Superior temporal gyrus (tissue), 1 donor: ENCODE results near the gene MTCL1.
A peak's percentile ranks its signal among the peaks of the same experiment; 100 is the strongest.

ENCODE experiments used
- DNase-seq: peaks from one replicate; pipeline ENCODE4 v3.0.0-alpha.2; 2016; ENCODE audit errors: extremely low spot score

The MTCL1 gene

DNA sequence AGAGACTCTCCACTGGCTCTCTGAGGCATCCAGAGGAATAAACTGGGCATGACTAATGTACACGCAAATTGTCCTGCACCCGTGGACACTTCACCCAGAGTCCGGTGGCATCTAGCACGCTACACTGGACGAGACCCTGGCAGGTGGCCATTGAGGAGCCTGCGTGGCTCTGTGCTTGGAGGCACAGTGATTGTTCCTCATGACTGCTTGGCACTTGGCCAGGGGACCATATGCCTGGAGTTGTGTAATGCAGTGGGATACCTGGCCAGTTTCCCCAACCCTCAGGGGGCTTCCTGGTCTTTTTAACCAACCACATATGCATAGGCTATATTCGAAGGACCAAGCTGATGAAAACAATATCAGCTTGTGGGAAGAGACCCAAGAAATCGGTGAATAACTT lies 66.6 kb downstream of the MTCL1 start:
- no peak for DNase-seq

DNA sequence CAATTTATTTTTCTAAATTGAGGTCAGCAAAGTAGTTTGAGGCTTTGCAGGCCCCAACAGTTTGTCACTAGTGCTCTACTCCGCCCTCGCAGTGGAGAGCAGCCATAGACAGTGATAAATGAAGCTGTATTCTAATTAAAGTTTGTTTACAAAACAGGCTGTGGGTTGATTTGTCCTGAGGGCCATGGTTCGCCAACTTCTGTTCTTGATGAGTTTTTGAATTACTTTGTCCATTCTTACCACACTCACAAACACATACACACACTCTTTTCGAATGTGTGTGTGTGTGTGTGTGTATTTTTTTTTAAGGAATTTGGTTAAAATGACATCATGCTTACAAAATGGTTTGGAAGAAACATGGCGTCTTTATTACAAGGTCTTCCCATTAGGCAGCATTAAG lies 68.6 kb downstream of the MTCL1 start:
- no peak for DNase-seq

DNA sequence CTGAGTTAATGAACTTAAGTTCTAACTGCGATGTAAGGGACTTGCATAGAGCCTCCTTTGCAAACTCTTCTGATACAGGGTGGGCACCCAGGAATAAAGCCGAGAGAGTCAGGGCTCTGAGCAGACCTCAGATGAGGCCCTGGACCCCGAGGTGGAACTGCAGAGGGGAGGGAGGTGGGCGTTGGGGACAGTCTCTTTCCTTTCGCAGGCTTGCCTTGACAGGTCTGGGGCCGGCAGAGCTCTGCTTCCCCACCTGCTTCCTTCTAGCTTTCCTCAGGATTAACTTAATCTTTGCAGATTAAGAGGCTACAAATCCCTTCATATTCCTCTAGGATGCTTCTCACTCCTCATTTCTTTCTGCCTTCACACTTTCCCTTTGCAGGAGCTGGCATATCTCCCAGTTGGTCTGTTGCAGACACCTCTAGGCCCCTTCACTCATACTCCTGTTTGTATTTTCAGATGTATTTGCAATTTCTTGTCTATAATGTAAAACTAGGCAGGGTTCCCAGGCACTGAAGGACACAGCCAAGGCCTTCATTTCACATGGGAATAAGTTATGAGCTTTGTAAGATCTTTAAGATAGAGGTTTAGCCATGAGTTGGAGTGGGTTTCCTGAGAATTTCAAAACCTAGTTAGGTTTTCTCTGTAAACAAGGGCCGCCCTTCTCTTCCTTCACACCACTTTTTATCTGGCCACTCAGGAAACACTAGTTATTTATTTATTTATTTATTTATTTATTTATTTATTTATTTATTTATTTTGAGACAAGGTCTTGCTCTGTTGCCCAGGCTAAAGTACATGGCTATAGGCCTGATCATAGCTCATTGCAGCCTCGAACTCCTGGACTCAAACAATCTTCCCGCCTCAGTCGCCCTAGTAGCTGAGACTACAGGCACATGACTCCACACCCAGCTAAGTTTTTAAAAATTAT lies 70.9 kb downstream of the MTCL1 start:
- no peak for DNase-seq

DNA sequence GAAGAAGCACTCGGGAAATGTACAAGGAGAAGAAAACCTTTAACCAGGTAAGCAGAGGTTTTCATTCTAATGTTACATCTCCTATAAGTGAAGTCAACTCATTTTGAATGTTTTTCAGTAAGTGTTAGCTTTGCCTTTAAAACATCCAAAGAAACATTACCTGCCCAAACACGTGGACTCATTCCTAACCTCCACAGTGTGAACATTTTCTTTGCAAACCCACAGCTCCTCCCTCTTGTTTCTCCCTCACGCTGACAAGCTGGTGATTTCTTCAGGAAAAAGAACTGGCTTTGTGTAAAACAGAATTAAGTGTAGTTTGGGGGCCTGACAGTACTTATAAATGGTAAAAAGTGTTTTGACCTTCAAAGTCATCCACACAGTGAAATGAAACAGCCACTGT lies 72.5 kb downstream of the MTCL1 start:
- no peak for DNase-seq

DNA sequence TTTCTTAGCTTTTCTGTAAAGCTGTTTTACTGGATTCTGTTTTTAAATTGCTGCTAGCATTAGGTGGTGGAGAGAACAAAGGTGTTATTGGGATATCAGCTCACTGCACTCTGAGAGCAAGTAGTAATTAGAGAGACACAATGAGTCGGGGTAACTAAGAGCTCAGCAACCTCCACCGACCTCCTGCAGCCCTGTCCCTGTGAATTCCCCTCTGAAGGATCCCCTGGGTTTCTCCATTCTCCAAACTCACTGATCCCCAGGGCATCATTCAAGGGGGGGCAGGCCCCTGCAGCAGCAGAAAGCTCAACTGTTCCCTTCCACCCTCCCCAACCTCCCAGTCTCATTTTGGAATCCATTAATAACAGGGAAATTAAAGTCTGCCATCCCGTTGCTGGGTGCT lies 73.0 kb downstream of the MTCL1 start:
- no peak for DNase-seq

DNA sequence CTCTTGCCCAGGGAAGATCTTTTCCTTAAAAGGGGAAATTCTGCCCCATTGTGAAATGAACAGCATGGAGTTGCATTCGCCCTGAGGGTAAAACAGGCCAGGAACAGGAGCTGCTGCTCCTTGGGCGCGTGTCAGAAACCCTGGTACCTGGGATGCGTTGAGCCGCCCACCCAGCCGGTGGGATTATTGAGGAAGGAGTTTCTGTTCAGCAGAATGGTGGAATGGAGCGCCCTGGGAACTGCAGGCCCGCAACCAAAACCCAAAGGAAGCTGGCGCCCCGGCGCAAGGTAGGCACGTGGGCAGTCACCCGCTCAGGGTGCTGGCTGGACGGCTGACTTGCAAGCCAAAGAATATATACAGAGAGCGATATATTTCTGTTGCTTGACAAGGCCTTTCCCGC lies 73.5 kb downstream of the MTCL1 start:
- DNase-seq: no peak

DNA sequence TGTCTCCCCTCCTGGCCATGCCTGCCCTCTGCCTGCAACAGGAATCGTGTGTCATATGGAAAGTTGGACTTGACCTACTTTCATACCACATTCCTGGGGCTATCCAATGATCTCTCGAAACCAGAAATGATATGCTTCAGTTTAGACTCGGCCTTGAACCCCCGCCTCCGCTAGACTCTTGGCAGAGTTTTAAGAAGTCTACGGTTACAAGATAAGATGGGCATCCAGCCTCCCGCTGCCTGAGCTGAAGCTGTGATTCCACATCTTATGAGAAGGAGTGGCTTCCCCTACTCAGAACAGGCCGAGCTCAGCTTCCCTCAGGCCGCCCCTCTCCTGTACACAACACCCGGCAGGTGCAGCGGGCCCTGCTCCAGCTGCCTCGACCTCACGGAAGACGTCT lies 73.9 kb downstream of the MTCL1 start:
- DNase-seq: no peak

DNA sequence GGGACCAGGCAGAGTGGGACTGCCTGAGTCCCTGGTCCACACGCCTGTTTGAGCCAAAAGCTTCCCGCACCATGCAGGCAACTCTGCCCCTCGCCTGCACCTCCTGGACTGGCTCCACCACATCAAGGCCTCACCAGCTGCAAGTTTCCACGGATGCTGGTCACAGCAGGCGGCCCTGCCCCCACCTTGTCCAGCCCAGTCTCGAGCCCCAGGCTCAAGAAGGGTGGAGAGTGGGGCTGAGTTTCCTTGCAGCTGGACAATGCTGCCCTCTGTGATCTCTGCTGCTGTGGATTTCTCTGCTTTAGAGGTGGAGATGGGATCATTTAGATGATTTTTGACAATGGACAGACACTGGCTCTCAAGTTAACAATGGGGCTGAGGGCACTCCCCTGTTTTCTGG lies 74.9 kb downstream of the MTCL1 start:
- no peak for DNase-seq

DNA sequence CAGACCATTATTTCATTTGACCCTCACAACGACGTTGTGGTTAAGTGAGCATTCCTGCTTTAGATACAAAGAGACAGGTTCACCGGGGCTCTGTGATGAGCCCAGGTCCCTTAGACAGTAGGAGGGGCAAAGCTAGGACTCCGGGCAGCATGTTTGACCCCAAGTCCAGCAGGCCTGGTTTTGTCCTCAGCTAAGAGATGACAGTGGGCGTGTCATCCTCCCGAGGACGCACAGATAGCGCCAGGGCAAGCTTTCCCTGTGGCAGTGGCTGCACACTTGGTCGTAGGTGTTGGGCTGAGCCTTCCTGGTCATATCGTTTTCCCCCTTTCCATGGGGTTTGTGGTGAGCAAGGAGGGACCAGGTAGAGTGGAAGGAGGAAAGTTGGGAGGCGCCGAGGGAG lies 76.3 kb downstream of the MTCL1 start:
- no peak for DNase-seq

DNA sequence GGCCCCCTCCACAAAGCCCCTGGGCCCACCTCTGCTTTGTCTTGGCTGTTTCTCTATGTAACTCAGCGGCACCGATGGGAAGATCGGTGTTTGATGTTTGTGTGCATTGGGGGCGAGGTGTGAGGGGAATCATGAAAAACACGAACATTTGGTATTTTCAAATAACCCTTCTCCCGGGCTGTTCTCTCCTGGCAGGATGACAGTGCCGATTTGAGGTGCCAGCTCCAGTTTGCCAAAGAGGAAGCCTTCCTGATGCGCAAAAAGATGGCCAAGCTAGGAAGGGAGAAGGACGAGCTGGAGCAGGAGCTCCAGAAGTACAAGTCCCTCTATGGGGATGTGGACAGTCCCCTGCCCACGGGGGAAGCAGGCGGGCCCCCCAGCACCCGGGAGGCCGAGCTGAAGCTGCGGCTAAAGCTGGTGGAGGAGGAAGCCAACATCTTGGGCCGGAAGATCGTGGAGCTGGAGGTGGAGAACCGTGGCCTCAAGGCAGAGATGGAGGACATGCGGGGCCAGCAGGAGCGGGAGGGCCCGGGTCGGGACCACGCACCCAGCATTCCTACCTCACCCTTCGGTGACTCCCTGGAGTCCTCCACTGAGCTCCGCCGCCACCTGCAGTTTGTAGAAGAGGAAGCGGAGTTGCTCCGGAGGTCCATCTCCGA lies 78.1 kb downstream of the MTCL1 start:
- DNase-seq: no peak

DNA sequence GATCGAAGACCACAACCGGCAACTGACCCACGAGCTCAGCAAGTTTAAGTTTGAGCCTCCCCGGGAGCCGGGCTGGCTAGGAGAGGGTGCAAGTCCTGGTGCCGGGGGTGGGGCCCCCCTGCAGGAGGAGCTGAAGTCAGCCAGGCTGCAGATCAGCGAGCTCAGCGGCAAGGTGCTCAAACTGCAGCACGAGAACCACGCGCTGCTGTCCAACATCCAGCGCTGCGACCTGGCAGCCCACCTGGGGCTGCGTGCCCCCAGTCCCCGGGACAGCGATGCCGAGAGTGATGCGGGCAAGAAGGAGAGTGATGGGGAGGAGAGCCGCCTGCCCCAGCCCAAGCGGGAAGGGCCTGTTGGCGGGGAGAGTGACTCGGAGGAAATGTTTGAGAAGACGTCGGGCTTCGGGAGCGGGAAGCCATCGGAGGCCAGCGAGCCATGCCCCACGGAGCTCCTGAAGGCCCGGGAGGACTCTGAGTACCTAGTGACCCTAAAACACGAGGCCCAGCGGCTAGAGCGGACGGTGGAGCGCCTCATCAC lies 78.7 kb downstream of the MTCL1 start:
- no peak for DNase-seq

DNA sequence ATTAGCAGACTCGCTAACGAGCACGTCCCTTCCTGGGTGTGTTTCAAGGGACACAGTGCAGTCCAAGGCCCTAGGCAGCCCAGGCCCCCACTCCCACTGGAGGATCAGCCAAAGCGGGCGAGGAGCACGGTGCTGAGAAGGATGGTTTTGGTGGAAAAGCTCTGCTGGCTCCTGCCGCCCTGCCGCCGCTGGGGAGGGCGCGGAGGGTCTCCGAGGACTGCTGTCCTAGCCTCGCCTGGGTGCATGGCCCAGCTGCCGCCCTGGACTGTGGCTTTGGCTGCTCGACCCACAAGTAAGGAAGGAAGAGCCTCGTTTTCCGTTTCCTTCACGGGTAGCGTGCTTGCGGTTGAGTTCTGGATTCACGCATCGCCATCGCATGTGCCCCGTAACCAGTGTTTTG lies 79.9 kb downstream of the MTCL1 start:
- DNase-seq: no peak

DNA sequence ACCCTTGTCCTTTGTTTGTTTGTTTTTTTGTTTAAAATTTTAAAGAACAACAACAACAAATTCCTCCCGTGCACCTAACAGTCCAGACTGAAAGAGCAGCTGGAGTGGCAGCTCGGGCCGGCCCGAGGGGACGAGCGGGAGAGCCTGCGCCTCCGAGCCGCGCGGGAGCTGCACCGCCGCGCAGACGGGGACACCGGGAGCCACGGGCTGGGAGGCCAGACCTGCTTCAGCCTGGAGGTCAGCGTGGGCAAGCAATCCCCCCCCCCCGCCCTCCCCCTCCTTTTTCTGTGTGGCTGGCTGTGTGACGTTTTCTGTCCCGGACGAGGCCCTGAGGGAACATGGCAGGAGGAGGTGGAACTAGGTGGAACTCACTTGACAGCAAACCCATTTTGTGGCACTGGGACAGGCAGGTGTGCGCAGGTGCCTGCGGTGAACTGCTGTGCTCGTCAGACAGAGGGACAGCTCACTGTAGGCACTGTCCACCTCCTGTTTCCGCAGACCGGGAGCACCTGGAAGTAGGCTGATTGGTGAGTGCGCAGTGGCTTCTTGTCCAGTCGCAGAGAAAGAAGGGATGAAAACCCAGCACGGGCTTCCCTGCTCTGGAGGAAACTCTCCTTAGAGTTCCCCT lies 80.6 kb downstream of the MTCL1 start:
- DNase-seq: no peak

DNA sequence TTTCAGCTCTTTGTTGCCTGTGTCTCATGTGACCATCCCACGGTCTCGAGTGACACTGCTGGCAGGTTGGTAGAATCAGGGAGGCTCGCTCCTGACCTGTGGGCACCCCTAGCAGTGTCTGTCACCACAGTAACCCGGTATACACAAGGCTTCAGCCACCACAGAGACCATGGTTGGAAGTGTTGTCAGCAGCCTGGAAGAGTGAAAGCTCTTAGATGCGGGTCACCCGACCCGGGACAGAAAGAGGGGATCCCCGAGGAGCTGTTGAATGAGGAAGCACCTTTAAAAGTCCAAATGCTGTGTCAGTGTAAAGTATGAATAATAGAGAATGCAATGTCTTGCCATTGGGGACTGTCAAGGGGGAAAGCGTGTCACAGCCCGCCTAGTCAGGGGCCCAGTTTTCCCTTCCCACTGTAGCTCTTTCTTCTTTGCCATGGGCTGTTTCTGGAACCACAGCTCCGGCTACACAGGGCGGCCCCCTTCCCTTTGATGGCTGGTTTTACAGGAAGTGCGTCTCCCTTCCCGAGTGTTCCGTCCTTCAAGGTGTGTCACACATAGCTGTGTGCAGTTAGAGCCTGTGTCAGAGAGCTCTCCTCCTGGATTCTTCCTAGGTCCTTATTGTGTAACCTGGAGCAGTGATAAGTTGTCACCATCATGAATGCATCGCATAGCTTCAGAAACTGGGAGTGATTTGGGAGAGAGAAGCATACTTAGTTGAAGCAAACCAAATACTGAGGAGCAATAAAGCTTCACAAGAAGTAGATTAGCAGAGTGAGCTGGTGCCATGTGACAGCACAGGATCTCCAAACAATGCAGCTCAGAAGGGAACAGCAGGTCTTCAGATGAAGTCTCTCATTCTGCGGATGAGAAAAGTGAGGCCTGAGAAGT lies 81.4 kb downstream of the MTCL1 start:
- no peak for DNase-seq

DNA sequence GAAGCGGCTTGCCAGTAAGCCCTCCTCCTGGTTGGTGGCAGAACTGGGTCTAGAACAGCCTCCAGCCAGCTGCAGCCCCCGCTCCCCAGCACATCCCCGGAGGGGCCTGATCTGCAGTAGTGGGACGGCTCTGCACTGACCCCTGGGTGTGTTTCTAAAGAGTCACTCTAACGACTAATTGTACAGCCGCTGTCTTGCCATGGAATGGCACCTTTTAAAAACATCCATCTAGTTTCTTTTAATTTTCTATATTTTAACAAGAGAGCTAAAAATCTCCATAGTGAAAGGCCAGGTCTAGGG lies 82.0 kb downstream of the MTCL1 start:
- DNase-seq: no peak

DNA sequence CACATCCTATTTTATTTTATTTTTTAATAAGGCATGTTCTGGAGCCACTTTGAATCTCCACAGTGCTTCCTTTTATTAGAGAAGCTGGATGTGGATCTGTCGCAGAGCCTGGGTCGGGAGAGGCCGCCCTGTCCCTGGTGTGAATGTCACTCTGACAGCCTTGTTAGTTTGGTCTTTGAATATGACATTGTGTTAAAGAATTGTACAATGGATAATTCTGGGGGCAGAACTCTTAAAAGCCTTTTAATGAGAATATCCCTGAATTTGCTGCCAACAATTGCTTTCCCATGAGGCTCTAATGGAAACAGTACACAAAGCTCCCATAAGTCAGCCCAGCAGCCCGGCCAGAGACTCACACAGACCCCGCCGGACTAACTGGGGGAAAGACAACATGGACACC lies 82.4 kb downstream of the MTCL1 start:
- DNase-seq: peak; percentile 43

DNA sequence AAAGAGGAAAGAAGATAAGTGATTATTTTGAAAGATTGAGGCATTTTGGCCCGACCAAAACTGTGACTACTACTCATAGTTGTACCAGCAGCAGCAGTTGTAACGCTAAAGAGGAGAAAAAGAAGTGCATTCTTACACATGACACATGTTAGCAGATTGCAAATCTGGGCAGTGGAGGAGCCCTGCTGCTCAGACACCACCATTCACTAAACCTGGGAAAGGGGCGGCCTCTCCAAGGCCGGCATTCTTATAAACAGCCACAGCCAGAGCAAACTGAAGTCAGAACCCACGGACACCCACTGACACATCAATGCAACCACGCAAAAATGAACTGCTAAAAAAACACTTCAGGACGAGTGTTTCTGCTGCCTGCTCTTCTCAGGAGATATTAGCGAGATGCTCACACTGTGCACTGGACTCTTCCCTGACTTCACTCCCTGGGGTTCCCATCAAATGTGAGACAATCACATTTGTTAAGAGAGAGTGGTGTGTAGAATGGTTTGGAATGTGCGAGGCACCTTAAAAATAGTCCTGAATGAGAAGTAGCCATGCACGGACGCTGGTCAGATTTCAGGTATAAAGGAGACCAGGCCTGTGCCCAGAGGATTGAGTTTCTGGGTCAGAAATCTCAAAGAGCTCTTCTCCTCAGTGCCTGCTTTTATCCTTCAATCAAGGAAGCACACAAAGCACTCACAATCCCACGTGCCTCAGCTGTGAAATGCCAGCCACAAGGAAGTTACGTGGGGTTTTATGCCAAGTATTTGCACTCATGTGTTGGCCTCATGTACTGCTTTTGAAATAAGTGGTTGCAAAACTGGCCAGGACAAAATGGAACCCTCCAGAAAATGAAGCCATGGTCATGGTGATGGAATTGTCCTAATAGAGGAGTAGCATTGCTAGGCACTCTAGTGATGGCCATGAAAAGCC lies 83.4 kb downstream of the MTCL1 start:
- no peak for DNase-seq

DNA sequence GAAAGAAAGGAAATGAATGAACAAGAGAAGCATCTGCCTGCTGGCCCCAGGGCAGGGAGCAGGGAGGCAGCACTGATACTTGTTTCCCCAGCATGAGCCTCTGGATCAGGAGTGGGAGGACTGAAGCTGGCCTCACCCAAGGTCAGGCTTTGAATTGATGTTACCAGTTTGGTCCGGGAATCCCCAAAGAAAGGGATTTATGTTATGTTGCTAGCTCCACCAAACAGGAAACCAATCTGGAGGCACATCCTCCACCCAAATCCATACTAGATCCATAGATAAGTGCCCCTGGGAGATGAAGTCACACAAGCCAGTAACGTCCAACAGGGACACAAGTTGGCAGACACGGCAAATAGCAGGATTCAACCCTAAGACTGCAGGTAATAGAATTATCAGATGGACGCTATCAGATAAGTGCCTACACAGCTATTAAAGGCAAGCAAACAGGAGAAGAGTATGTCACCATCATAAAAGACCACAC lies 85.9 kb downstream of the MTCL1 start:
- DNase-seq: no peak

DNA sequence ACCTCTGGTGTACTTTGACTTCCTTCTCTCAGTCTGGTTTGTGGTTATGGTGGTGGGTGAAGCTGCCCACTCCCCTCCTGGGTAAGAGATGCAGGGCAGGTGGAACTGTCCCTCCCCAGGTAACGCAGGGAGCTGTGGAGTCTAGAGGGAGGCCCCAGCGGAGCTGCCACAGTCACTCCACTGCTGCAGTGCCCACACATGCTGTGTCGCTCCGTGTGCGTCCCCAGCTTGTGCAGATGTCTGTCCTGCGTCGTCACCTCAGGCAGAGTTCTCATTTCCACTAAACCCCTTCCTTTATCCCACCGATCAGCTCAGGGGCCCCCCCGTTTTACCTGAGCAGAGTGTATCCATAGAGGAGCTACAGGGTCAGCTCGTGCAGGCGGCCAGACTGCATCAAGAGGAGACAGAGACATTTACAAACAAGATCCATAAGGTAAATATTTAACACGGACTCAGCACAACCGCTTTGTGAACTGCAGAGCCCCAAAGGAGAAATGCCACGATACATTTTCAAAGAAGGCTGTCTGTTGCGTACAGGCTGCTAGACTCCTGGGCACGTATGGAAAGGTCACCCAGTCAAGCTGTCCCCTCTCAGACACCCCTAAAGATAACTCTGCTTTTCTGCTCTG lies 87.4 kb downstream of the MTCL1 start:
- DNase-seq: no peak
